CD8-positive, alpha-beta memory T cell (primary cell): ENCODE measurements around the gene PRPF6. TPM values are rescaled to one million over a fixed set of nuclear protein-coding genes. Genes with fewer than 3 reads are reported as not detected.

ENCODE experiments used
- CTCF ChIA-PET: fragments of 350-600 bp; sonication (Branson Sonifier 250); formaldehyde crosslinking; loops from one replicate; lab custom pipeline; 2021; ENCODE audit warnings: antibody characterized with exemption; lab: Charles Lee
- POLR2A ChIA-PET: fragments of 350-600 bp; sonication (Branson Sonifier 250); formaldehyde crosslinking; loops from one replicate; lab custom pipeline; 2021; ENCODE audit warnings: antibody characterized with exemption; lab: Charles Lee
- DNase-seq, 5 donors: peaks; one replicate each; pipeline versions ENCODE4 v3.0.0 to v3.0.0-alpha.2; 2020 to 2022; ENCODE audit warnings: mixed read lengths in 1 of 5
- H3K27ac ChIP-seq: one replicate; pipeline ENCODE4 v1.7.0; 2013; ENCODE audit warnings: low read depth, mild to moderate bottlenecking, low read length, moderate library complexity
- H3K27me3 ChIP-seq: 2 replicates; pipeline ENCODE4 v1.7.0; 2013; ENCODE audit warnings: low read length, mild to moderate bottlenecking; ENCODE audit not compliant: insufficient read depth, poor library complexity, severe bottlenecking
- H3K36me3 ChIP-seq: 2 replicates; pipeline ENCODE4 v1.7.0; 2013; ENCODE audit warnings: mild to moderate bottlenecking, low read length, moderate library complexity; ENCODE audit not compliant: insufficient read depth
- H3K4me1 ChIP-seq: 2 replicates; pipeline ENCODE4 v1.7.0; 2013; ENCODE audit warnings: mild to moderate bottlenecking, low read length, moderate library complexity; ENCODE audit not compliant: insufficient read depth
- H3K4me3 ChIP-seq: 2 replicates; pipeline ENCODE4 v1.7.0; 2013; ENCODE audit warnings: mild to moderate bottlenecking, low read length
- H3K9me3 ChIP-seq: 2 replicates; pipeline ENCODE4 v1.7.0; 2013; ENCODE audit warnings: mild to moderate bottlenecking, low read length
- H3K27ac Mint-ChIP-seq, 8 donors: one replicate each; pipeline ENCODE4 v1.8.0; 2020 to 2021; ENCODE audit warnings: mixed read lengths in 8 of 8, mild to moderate bottlenecking in 6 of 8, inconsistent platforms in 3 of 8, moderate library complexity in 3 of 8
- H3K27me3 Mint-ChIP-seq, 2 donors: one replicate each; pipeline ENCODE4 v1.8.0; 2020 to 2021; ENCODE audit warnings: mixed read lengths in 2 of 2, mild to moderate bottlenecking in 1 of 2, moderate library complexity in 1 of 2
- H3K36me3 Mint-ChIP-seq, 3 donors: one replicate each; pipeline ENCODE4 v1.8.0; 2020 to 2021; ENCODE audit warnings: mixed read lengths in 3 of 3, inconsistent platforms in 1 of 3, mild to moderate bottlenecking in 1 of 3
- H3K4me1 Mint-ChIP-seq, 3 donors: one replicate each; pipeline ENCODE4 v1.8.0; 2020 to 2021; ENCODE audit warnings: mixed read lengths in 3 of 3, inconsistent platforms in 1 of 3, mild to moderate bottlenecking in 1 of 3
- H3K4me3 Mint-ChIP-seq, 7 donors: one replicate each; pipeline ENCODE4 v1.8.0; 2020 to 2021; ENCODE audit warnings: mixed read lengths in 7 of 7, mild to moderate bottlenecking in 6 of 7, moderate library complexity in 4 of 7, inconsistent platforms in 2 of 7
- H3K9me3 Mint-ChIP-seq, 5 donors: one replicate each; pipeline ENCODE4 v1.8.0; 2020 to 2022; ENCODE audit warnings: mixed read lengths in 5 of 5, mild to moderate bottlenecking in 3 of 5, moderate library complexity in 2 of 5, inconsistent platforms in 1 of 5
- polyA plus RNA-seq: library from polyadenylated mRNA; unstranded; fragments of 300-500 nt; fragmentation: Illumina TruSeq; gene quantifications from one replicate; pipeline ENCODE4 v1.2.3, GENCODE V29; 2021
- total RNA-seq, 2 experiments: library from RNA; stranded (reverse); gene quantifications; one replicate each; pipeline ENCODE4 v1.2.3, GENCODE V29; 2021

The PRPF6 gene
- total RNA-seq: 10 to 100 TPM; 76.2 to 78.3 TPM
- 97.1 TPM for polyA plus RNA-seq

DNA sequence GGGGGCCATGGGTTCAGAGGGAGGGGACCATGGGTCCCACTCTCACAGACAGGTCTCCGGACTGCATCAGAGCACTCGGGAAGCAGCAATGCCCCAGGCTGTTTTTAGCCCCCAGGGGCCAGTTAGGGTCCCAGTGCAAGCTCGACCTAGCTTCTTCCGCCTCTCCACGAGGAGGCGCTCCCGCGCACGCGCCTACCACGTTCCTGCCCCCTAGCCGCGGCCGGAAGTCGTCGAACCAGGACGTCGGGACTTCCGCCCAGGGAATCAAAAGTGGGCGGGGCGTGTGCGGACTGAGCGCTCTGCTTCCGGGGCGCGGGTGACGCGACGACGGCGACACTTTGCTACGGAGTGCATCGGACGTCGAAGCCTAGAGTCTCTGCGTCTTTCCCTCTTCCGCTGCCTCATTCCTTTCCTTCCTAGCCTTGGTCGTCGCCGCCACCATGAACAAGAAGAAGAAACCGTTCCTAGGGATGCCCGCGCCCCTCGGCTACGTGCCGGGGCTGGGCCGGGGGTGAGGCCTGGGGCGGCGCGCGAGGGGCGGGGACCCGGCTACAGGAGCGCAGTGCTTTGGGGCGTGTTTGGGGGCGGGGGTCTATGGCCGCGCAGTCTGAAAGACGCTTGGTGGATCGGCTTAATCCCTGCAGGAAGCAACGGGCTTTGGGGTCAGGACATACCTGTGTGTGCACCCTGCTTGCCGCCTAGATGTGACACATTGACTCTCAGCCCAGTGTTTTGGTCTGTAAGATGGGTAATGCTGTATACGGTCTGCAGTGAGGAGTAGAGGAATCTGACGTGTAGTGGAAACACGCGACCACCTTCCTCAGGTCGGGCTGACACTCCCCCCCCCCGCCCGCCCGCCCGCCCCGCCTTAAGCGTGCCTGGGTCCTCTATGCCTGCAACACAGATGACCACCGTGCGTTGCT, at the start of gene PRPF6:
Gene PRPF6, plus strand, starts transcription at position 327 of the 923 bp plus-strand sequence. Its CDS starts 114 bp downstream, at position 441.
- H3K9me3 ChIP-seq: no peaks in the 10 kb centered on the region
- peak within 1 kb of the TSS; percentile 89 to 95 (median 92) for H3K4me3 Mint-ChIP-seq
- ChIA-PET POLR2A (interaction anchor here (0.5 to 3.4 kb wide), 12 partner anchors 12 to 242 kb away, joined by 3 to 18 read pairs (median 4); partner anchors contain the start of genes SLC2A4RG, TCEA2, TPD52L2 and UCKL1), CTCF (interaction anchor here (0.8 to 2.5 kb wide), 31 partner anchors 8 to 461 kb away, joined by 3 to 57 read pairs (median 4); partner anchors contain the start of genes ARFRP1, C20orf204, LKAAEAR1 and OPRL1)
- H3K4me1 Mint-ChIP-seq: peaks cover 58 to 71% (median 68%) of the 10 kb centered on the region in 3 donors
- H3K27me3 Mint-ChIP-seq: no peaks in the 10 kb centered on the region
- H3K4me1 ChIP-seq: peaks cover 54% of the 10 kb centered on the region
- no peaks in the 10 kb centered on the region for H3K27me3 ChIP-seq
- H3K9me3 Mint-ChIP-seq: no peaks in the 10 kb centered on the region
- peak; percentile 92 to 96 (median 93) for DNase-seq
- H3K36me3 ChIP-seq: peaks cover 23% of the 10 kb centered on the region
- H3K27ac ChIP-seq: peak within 1 kb of the TSS; percentile 90
- peak within 1 kb of the TSS; percentile 93 for H3K4me3 ChIP-seq
- peaks cover 16 to 52% (median 21%) of the 10 kb centered on the region in 3 donors for H3K36me3 Mint-ChIP-seq
- H3K27ac Mint-ChIP-seq: peak within 1 kb of the TSS; percentile 93 to 99 (median 96)

DNA sequence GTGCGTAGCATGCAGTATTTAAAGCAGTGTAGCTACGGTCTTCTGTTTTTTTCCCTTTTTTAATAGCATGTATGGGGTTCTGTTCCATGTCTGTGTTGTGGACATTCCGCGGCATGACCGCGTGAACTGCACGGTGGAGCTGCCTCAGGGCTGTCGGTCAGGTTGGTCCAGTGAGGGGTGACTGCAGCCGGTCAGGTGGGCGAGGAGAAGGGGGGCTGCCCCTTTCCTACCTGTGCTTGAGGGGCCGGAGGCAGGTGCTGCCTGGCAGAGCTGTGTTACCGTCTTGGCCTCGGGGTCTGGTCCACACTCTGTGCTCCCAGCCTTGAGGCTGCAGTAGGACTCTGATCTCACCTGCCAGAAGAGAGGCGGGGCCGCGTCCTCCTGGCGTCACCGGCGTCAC, 49.2 kb upstream of the PRPF6 start:
- no peaks in the 10 kb centered on the region for H3K27me3 Mint-ChIP-seq
- H3K4me3 ChIP-seq: no peak overlapping the region
- POLR2A ChIA-PET: no interaction called here
- no peak for DNase-seq
- no peaks in the 10 kb centered on the region for H3K4me1 ChIP-seq
- no peaks in the 10 kb centered on the region for H3K27me3 ChIP-seq
- peaks cover 6 to 15% (median 11%) of the 10 kb centered on the region in 3 donors for H3K4me1 Mint-ChIP-seq
- no peak overlapping the region for H3K27ac Mint-ChIP-seq
- H3K4me3 Mint-ChIP-seq: no peak overlapping the region
- no peak overlapping the region for H3K27ac ChIP-seq
- peaks cover 0 to 86% (median 8%) of the 10 kb centered on the region in 3 donors for H3K36me3 Mint-ChIP-seq
- CTCF ChIA-PET: no interaction called here
- H3K36me3 ChIP-seq: peaks cover 33% of the 10 kb centered on the region
- no peaks in the 10 kb centered on the region for H3K9me3 ChIP-seq
- H3K9me3 Mint-ChIP-seq: no peaks in the 10 kb centered on the region

- Histone ChIP-seq H3K27ac (no peak overlapping the region), H3K36me3 (peaks cover 33% of the 10 kb centered on the region), H3K4me1 (no peaks in the 10 kb centered on the region), H3K27me3 (no peaks in the 10 kb centered on the region), H3K9me3 (no peaks in the 10 kb centered on the region), H3K4me3 (no peak overlapping the region)
- ChIA-PET CTCF (no interaction called here), POLR2A (no interaction called here)
- Mint-ChIP-seq H3K36me3 (peaks cover 0 to 80% (median 8%) of the 10 kb centered on the region in 3 donors), H3K27me3 (no peaks in the 10 kb centered on the region), H3K9me3 (no peaks in the 10 kb centered on the region), H3K4me1 (peaks cover 4 to 8% (median 5%) of the 10 kb centered on the region in 3 donors), H3K4me3 (no peak overlapping the region), H3K27ac (no peak overlapping the region)
- no peak for DNase-seq
These were observed 48.2 kb upstream of the PRPF6 start for GRCh38 chr20:63932606-63933160.

GRCh38 chr20:63933646-63934045, 47.3 kb upstream of the PRPF6 start:
- Mint-ChIP-seq H3K9me3 (no peaks in the 10 kb centered on the region), H3K36me3 (peaks cover 0 to 75% (median 8%) of the 10 kb centered on the region in 3 donors), H3K4me3 (no peak overlapping the region), H3K27ac (no peak overlapping the region), H3K4me1 (peaks cover 1 to 8% (median 7%) of the 10 kb centered on the region in 3 donors), H3K27me3 (no peaks in the 10 kb centered on the region)
- Histone ChIP-seq H3K27ac (no peak overlapping the region), H3K27me3 (no peaks in the 10 kb centered on the region), H3K9me3 (no peaks in the 10 kb centered on the region), H3K36me3 (peaks cover 25% of the 10 kb centered on the region), H3K4me1 (no peaks in the 10 kb centered on the region), H3K4me3 (no peak overlapping the region)
- DNase-seq: peak in 1 of 5 donors; percentile 26
- ChIA-PET POLR2A (no interaction called here), CTCF (no interaction called here)

- no peak overlapping the region for H3K4me3 Mint-ChIP-seq
- no peaks in the 10 kb centered on the region for H3K9me3 Mint-ChIP-seq
- Histone ChIP-seq H3K4me1 (no peaks in the 10 kb centered on the region), H3K4me3 (no peak overlapping the region), H3K27ac (no peak overlapping the region), H3K27me3 (no peaks in the 10 kb centered on the region), H3K9me3 (no peaks in the 10 kb centered on the region), H3K36me3 (peaks cover 21% of the 10 kb centered on the region)
- H3K27ac Mint-ChIP-seq: peak overlapping the region in 3 of 8 donors; percentile 29 to 68 (median 67)
- H3K4me1 Mint-ChIP-seq: peaks cover 1 to 8% (median 7%) of the 10 kb centered on the region in 3 donors
- H3K36me3 Mint-ChIP-seq: peaks cover 0 to 68% (median 7%) of the 10 kb centered on the region in 3 donors
- no peaks in the 10 kb centered on the region for H3K27me3 Mint-ChIP-seq
- peak in 1 of 5 donors; percentile 40 for DNase-seq
- ChIA-PET CTCF (no interaction called here), POLR2A (no interaction called here)
These were observed 46.5 kb upstream of the PRPF6 start for GRCh38 chr20:63934271-63935068.

DNA sequence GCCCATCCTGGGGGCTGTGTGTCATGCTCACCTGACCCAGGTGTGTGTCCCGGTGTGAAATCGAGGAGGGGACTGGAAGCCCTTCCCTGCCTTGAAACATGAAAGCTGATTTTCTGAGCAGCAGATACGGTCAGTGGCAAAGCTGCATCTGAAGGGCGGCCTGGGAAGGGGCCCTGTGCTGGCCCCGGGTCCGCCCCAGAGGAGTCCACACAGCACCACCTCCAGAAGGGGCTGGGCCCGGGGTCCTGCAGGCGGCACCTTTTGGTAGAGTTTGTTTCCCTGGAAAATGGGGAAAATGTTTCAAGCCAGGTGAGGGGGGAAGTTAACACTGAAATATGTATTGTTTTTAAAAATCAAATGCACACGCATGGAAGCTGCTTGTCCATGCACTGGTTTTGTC, 45.5 kb upstream of the PRPF6 start:
- H3K4me3 Mint-ChIP-seq: no peak overlapping the region
- no peaks in the 10 kb centered on the region for H3K4me1 ChIP-seq
- ChIA-PET CTCF (no interaction called here), POLR2A (no interaction called here)
- peak in 1 of 5 donors; percentile 26 for DNase-seq
- H3K4me1 Mint-ChIP-seq: peaks cover 1 to 8% (median 7%) of the 10 kb centered on the region in 3 donors
- no peaks in the 10 kb centered on the region for H3K27me3 ChIP-seq
- H3K27ac Mint-ChIP-seq: peak overlapping the region in 1 of 8 donors; percentile 74
- H3K4me3 ChIP-seq: no peak overlapping the region
- no peak overlapping the region for H3K27ac ChIP-seq
- H3K9me3 Mint-ChIP-seq: no peaks in the 10 kb centered on the region
- H3K27me3 Mint-ChIP-seq: no peaks in the 10 kb centered on the region
- no peaks in the 10 kb centered on the region for H3K9me3 ChIP-seq
- H3K36me3 Mint-ChIP-seq: peaks cover 0 to 66% (median 4%) of the 10 kb centered on the region in 3 donors
- peaks cover 25% of the 10 kb centered on the region for H3K36me3 ChIP-seq

- Histone ChIP-seq H3K4me3 (no peak overlapping the region), H3K27me3 (no peaks in the 10 kb centered on the region), H3K9me3 (no peaks in the 10 kb centered on the region), H3K36me3 (peaks cover 13% of the 10 kb centered on the region), H3K4me1 (peaks cover 20% of the 10 kb centered on the region), H3K27ac (no peak overlapping the region)
- no peak overlapping the region for H3K4me3 Mint-ChIP-seq
- peak overlapping the region in 3 of 8 donors; percentile 7 to 52 (median 24) for H3K27ac Mint-ChIP-seq
- H3K4me1 Mint-ChIP-seq: peaks cover 11 to 22% (median 21%) of the 10 kb centered on the region in 3 donors
- no peaks in the 10 kb centered on the region for H3K9me3 Mint-ChIP-seq
- H3K36me3 Mint-ChIP-seq: peaks cover 0 to 59% (median 2%) of the 10 kb centered on the region in 3 donors
- DNase-seq: peak in 1 of 5 donors; percentile 8
- ChIA-PET POLR2A (interaction anchor here (0.7 kb wide), 1 partner anchor 24 kb away, joined by 4 read pairs; no protein-coding TSS in a partner anchor), CTCF (no interaction called here)
- no peaks in the 10 kb centered on the region for H3K27me3 Mint-ChIP-seq
These were observed 43.3 kb upstream of the PRPF6 start for GRCh38 chr20:63937596-63937995.
